Hepatocyte (in vitro differentiated cells): ENCODE data around the gene SGMS1. TPM values are rescaled to one million over a fixed set of nuclear protein-coding genes. Genes with fewer than 3 reads are reported as not detected.
"Not testable (repeated sequence)": the region's sequence is repeated elsewhere in the genome, so short reads cannot be mapped to it uniquely, and the experiment has no call there.

Source experiments
- DNase-seq: peaks from one replicate; pipeline ENCODE4 v3.0.0-alpha.2; 2016; ENCODE audit warnings: low spot score
- H2AFZ ChIP-seq: fragments of 200-600 bp; sonication (generic); 2 replicates; pipeline ENCODE4 v1.6.0; 2016; ENCODE audit warnings: antibody characterized with exemption, mild to moderate bottlenecking
- H3K27ac ChIP-seq: fragments of 200-600 bp; sonication (generic); 2 replicates; pipeline ENCODE4 v1.5.1; 2016; ENCODE audit warnings: mild to moderate bottlenecking
- H3K27me3 ChIP-seq: fragments of 200-600 bp; sonication (generic); 2 replicates; pipeline ENCODE4 v1.6.1; 2016
- H3K36me3 ChIP-seq: fragments of 200-600 bp; sonication (generic); replicated peaks from 2 replicates; pipeline ENCODE4 v1.5.1; 2016; ENCODE audit warnings: low read depth; ENCODE audit not compliant: insufficient read depth
- H3K4me1 ChIP-seq: fragments of 200-600 bp; sonication (generic); 2 replicates; pipeline ENCODE4 v1.5.1; 2016; ENCODE audit warnings: mild to moderate bottlenecking, moderate library complexity; ENCODE audit not compliant: insufficient read depth
- H3K4me2 ChIP-seq: fragments of 200-600 bp; sonication (generic); 2 replicates; pipeline ENCODE4 v1.6.0; 2016
- H3K4me3 ChIP-seq: fragments of 200-600 bp; sonication (generic); 2 replicates; pipeline ENCODE4 v1.5.1; 2016; ENCODE audit warnings: mild to moderate bottlenecking
- H3K79me2 ChIP-seq: fragments of 200-600 bp; sonication (generic); 2 replicates; pipeline ENCODE4 v1.6.0; 2017; ENCODE audit warnings: mild to moderate bottlenecking
- H3K9me2 ChIP-seq: fragments of 200-600 bp; sonication (generic); replicated peaks from 2 replicates; pipeline ENCODE4 v1.6.0; 2017; ENCODE audit warnings: mild to moderate bottlenecking; ENCODE audit not compliant: insufficient read depth
- H3K9me3 ChIP-seq: fragments of 200-600 bp; sonication (generic); 2 replicates; pipeline ENCODE4 v1.5.1; 2016; ENCODE audit warnings: low read depth, mild to moderate bottlenecking
- H4K20me1 ChIP-seq: fragments of 200-600 bp; sonication (generic); 2 replicates; pipeline ENCODE4 v1.6.0; 2016; ENCODE audit warnings: mild to moderate bottlenecking; ENCODE audit not compliant: insufficient read depth, poor library complexity, severe bottlenecking
- EZH2 ChIP-seq: fragments of 200-600 bp; sonication (generic); IDR thresholded peaks from 2 replicates; pipeline ENCODE4 v1.6.1; 2016; ENCODE audit warnings: antibody characterized with exemption, mild to moderate bottlenecking, borderline replicate concordance
- EZH2phosphoT487 ChIP-seq: fragments of 200-600 bp; sonication (generic); IDR thresholded peaks from one replicate; pipeline ENCODE4 v1.6.1; 2018; ENCODE audit warnings: antibody characterized with exemption, mild to moderate bottlenecking, low read depth, moderate library complexity; ENCODE audit not compliant: unreplicated experiment, severe bottlenecking
- WGBS: methylation state at CpG from one replicate; pipeline ENCODE4 v1.1.6; 2016; ENCODE audit warnings: low lambda C conversion rate; ENCODE audit errors: missing lambda C conversion rate; 5-methylcytosine and 5-hydroxymethylcytosine counted together
- polyA plus RNA-seq: library from polyadenylated mRNA; unstranded; fragments of >200 nt; fragmentation: Nextera tagmentation; extraction: Ambion mirVana; gene quantifications from 2 replicates; pipeline ENCODE4 v1.2.1, GENCODE V29; 2016
- total RNA-seq: library from RNA; depleted of rRNA; stranded (reverse); fragments of >200 nt; gene quantifications from 2 replicates; pipeline ENCODE4 v1.2.3, GENCODE V29; 2014
- TF ChIP-seq, protein P1 (sequence below): fragments of 200-600 bp; sonication (generic); IDR thresholded peaks from 2 replicates; pipeline ENCODE4 v1.5.1; 2016; ENCODE audit warnings: antibody characterized with exemption, mild to moderate bottlenecking; ENCODE audit not compliant: poor library complexity

SGMS1 gene
- total and polyA plus RNA-seq, 2 experiments from 2014 or later: 28.1 to 87.8 TPM

DNA sequence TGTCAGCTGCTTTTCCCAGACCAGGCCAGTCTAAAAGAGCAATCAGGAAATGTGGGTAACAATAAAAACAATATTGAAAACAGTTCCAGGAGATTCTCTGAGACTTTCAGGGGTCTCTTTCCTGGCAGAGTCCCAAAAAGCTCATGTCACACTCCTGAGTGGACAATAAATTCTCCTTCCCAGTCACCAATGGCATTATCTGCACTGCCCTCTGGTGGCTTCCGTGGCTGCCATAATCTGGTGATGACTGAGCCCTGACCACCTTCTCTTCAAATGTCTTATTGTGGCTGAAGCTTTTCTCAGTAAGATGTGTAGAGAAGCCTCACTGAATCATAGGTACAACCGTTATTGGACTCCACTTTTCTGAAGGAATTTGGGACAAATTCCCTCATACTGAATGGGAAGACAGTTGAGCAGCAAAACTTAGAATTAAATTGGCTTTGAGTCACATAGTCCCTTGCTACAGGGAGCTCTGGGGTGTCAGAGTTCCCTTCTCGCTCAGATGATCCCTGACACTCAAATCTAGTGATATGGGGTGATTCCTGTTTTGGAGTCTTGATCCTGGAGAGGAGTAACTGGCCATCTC lies 348.0 kb downstream of the SGMS1 start:
- H3K4me2 ChIP-seq: no peak overlapping the region
- no peak overlapping the region for H2AFZ ChIP-seq
- no peak overlapping the region for H3K4me3 ChIP-seq
- WGBS: 42% methylated on average over 3 of the region's 3 CpGs
- H3K9me3 ChIP-seq: no peaks in the 10 kb centered on the region
- DNase-seq: peak; percentile 68
- no peaks in the 10 kb centered on the region for H3K36me3 ChIP-seq
- H4K20me1 ChIP-seq: no peaks in the 10 kb centered on the region
- no peaks in the 10 kb centered on the region for H3K9me2 ChIP-seq
- peaks cover 5% of the 10 kb centered on the region for H3K4me1 ChIP-seq
- H3K79me2 ChIP-seq: no peaks in the 10 kb centered on the region
- H3K27me3 ChIP-seq: peaks cover 7% of the 10 kb centered on the region
- TF ChIP-seq EZH2: no peak
- TF ChIP-seq, protein P1, sequence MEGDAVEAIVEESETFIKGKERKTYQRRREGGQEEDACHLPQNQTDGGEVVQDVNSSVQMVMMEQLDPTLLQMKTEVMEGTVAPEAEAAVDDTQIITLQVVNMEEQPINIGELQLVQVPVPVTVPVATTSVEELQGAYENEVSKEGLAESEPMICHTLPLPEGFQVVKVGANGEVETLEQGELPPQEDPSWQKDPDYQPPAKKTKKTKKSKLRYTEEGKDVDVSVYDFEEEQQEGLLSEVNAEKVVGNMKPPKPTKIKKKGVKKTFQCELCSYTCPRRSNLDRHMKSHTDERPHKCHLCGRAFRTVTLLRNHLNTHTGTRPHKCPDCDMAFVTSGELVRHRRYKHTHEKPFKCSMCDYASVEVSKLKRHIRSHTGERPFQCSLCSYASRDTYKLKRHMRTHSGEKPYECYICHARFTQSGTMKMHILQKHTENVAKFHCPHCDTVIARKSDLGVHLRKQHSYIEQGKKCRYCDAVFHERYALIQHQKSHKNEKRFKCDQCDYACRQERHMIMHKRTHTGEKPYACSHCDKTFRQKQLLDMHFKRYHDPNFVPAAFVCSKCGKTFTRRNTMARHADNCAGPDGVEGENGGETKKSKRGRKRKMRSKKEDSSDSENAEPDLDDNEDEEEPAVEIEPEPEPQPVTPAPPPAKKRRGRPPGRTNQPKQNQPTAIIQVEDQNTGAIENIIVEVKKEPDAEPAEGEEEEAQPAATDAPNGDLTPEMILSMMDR: peak; percentile 61
- H3K27ac ChIP-seq: no peak overlapping the region

DNA sequence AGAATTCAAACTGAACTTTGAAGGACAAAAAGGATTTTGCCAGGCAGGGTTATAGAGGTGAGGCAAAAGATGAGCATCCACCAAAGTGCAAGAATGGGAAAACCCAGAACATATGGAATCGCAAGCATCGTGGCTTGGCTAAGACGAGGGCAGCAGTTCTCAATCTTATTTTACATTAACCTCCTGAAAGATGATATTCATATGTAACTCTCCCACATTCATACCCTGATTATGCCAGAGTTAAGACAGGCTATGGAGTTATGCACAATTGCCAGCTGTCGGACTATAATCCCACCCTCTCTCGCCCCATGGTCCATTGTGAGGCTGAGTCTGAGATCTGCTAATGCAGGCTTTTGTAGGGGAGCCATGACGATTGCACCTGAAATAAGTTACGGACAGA lies 351.2 kb downstream of the SGMS1 start:
- Histone ChIP-seq H3K36me3 (no peaks in the 10 kb centered on the region), H3K9me2 (no peaks in the 10 kb centered on the region), H2AFZ (no peak overlapping the region), H3K79me2 (no peaks in the 10 kb centered on the region), H3K4me1 (no peaks in the 10 kb centered on the region), H3K27ac (no peak overlapping the region), H3K9me3 (no peaks in the 10 kb centered on the region), H3K4me3 (no peak overlapping the region), H3K4me2 (no peak overlapping the region), H3K27me3 (peaks cover 3% of the 10 kb centered on the region), H4K20me1 (no peaks in the 10 kb centered on the region)
- no peak for DNase-seq
- TF ChIP-seq EZH2 (no peak), EZH2phosphoT487 (no peak)
- TF ChIP-seq, protein P1: no peak
- WGBS: 92% methylated on average over 7 of the region's 7 CpGs

DNA sequence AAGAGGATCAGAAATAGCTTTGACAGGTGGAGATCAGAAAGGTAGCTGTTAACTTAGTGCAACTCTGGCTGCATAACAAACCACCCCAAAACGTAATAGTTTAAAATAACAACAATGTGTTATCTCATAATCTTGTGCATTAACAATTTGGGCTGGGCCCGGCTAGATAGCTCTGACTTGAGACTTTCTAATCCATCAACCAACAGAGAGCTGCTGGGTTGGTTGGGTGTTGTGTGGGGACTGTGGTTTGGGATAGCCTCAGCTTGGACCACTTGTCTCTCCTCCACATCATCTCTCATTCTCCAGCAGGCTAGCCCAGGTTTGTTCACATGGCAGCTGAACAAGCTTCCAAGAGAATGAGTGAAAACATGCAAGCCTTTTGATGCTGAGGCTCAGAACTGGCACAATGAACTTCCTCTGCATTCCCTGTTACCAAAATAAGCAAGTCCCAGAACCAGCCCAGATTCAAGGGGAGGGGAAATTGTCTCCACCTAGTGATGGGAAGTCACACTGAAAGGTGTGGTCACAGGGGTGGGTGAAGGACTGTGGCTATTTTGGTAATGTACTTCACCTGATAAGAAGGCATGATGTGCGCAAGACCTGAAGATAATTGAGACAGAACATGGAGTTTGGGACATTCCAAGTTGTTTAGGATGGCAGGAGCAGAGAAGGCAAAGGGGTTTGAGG lies 352.0 kb downstream of the SGMS1 start:
- H2AFZ ChIP-seq: no peak overlapping the region
- H3K27me3 ChIP-seq: peaks cover under 1% of the 10 kb centered on the region
- H4K20me1 ChIP-seq: no peaks in the 10 kb centered on the region
- H3K4me3 ChIP-seq: no peak overlapping the region
- H3K4me2 ChIP-seq: no peak overlapping the region
- no peaks in the 10 kb centered on the region for H3K79me2 ChIP-seq
- no peaks in the 10 kb centered on the region for H3K4me1 ChIP-seq
- H3K9me2 ChIP-seq: no peaks in the 10 kb centered on the region
- H3K9me3 ChIP-seq: no peaks in the 10 kb centered on the region
- 89% methylated on average over 3 of the region's 3 CpGs for WGBS
- H3K36me3 ChIP-seq: no peaks in the 10 kb centered on the region
- DNase-seq: no peak
- H3K27ac ChIP-seq: no peak overlapping the region
- TF ChIP-seq EZH2: no peak
- TF ChIP-seq EZH2phosphoT487: no peak
- TF ChIP-seq, protein P1: no peak

DNA sequence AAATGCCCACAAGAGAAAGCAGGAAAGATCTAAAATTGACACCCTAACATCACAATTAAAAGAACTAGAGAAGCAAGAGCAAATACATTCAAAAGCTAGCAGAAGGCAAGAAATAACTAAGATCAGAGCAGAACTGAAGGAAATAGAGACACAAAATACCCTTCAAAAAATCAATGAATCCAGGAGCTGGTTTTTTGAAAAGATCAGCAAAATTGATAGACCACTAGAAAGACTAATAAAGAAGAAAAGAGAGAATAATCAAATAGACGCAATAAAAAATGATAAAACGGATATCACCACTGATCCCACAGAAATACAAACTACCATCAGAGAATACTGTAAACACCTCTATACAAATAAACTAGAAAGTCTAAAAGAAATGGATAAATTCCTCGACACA lies 355.9 kb downstream of the SGMS1 start:
- not testable (repeated sequence) for H3K9me3 ChIP-seq, H3K36me3 ChIP-seq, H3K27ac ChIP-seq, H3K27me3 ChIP-seq, H3K79me2 ChIP-seq, H3K9me2 ChIP-seq, H4K20me1 ChIP-seq, H3K4me2 ChIP-seq, DNase-seq, H3K4me3 ChIP-seq, H2AFZ ChIP-seq, H3K4me1 ChIP-seq
- WGBS: 86% methylated on average over 3 of the region's 3 CpGs

DNA sequence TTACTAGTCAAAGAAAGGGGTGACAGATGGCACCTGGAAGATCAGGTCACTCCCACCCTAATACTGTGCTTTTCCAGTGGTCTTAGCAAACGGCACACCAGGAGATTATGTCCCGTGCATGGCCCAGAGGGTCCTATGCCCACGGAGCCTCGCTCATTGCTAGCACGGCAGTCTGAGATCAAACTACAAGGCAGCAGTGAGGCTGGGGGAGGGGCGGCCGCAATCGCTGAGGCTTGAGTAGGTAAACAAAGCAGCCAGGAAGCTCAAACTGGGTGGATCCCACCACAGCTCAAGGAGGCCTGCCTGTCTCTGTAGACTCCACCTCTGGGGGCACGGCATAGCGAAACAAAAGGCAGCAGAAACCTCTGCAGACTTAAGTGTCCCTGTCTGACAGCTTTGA lies 361.1 kb downstream of the SGMS1 start:
- not testable (repeated sequence) for DNase-seq, H3K4me2 ChIP-seq
- 83% methylated on average over 10 of the region's 10 CpGs for WGBS

More for the DNA sequence above, 361.1 kb downstream of the SGMS1 start:
- H3K27ac ChIP-seq, H2AFZ ChIP-seq, H3K36me3 ChIP-seq, H3K79me2 ChIP-seq, H3K27me3 ChIP-seq, H3K4me3 ChIP-seq, H3K9me2 ChIP-seq, H4K20me1 ChIP-seq, H3K9me3 ChIP-seq, H3K4me1 ChIP-seq: not testable (repeated sequence)
